Stimulated activated CD8-positive, alpha-beta memory T cell treated with anti-CD3 and anti-CD28 coated beads, Interleukin-7, amount 100 ng/mL, for 1 hour (primary cell): ENCODE data around the gene FKBP1C.
"Not testable (repeated sequence)": the region's sequence is repeated elsewhere in the genome, so short reads cannot be mapped to it uniquely, and the experiment has no call there.

Experiments used
- DNase-seq, 2 donors: peaks; one replicate each; pipeline ENCODE4 v3.0.0-alpha.2; 2020; ENCODE audit warnings: low read depth in 2 of 2

FKBP1C gene

DNA sequence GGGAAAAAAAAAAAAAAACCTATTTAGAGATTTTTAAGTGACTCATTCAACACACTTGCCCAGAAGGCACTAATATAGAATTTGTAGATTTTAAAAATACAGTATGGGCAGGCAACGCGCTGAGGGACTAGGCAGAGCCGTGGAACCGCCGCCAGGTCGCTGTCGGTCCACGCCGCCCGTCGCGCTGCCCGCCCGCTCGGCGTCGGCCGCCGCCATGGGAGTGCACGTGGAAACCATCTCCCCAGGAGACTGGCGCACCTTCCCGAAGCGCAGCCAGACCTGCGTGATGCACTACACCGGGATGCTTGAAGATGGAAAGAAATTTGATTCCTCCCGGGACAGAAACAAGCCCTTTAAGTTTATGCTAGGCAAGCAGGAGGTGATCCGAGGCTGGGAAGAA lies at the start of gene FKBP1C:
FKBP1C (plus strand) TSS at position 127 of the 400 bp plus-strand sequence.
- not testable (repeated sequence) for DNase-seq

DNA sequence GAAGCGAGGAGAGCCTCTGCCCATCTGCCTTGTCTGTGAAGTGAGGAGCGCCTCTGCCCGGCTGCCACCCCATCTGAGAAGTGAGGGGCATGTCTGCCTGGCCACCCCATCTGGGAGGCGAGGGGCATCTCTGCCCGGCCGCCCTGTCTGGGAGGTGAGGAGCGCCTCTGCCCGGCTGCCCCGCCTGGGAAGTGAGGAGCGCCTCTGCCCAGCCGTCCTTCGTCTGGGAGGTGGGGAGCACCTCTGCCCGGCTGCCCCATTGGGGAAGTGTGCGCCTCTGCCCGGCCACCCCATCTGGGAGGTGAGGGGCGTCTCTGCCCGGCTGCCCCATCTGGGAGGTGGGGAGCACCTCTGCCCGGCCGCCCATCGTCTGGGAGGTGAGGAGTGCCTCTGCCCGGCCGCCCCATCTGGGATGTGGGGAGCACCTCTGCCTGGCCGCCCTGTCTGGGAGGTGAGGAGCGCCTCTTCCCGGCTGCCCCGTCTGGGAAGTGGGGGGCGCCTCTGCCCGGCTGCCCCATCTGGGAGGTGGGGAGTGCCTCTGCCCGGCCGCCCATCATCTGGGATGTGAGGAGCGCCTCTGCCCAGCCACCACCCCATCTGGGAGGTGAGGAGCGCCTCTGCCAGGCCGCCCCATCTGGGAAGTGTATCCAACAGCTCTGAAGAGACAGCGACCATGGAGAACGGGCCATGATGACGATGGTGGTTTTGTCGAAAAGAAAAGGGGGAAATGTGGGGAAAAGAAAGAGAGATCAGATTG lies 47.0 kb upstream of the FKBP1C start:
- not testable (repeated sequence) for DNase-seq

DNA sequence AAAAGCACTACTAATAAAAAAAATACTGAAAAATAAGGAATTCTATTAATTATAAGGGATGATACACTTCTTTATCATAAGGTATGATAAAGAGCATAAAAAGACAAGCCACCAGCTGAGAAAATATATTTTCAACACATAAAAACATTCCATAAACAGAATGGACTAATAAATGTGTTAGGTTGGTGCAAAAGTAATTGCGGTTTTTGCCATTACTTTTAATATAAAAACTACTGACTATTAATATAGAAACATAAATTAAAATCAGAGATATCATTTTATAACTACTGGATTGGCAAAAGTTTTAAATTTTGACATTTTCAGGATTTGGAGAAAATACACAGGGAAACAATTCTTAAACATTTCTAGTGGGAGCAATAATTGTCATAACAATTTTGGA lies 37.1 kb upstream of the FKBP1C start:
- no peak for DNase-seq

DNA sequence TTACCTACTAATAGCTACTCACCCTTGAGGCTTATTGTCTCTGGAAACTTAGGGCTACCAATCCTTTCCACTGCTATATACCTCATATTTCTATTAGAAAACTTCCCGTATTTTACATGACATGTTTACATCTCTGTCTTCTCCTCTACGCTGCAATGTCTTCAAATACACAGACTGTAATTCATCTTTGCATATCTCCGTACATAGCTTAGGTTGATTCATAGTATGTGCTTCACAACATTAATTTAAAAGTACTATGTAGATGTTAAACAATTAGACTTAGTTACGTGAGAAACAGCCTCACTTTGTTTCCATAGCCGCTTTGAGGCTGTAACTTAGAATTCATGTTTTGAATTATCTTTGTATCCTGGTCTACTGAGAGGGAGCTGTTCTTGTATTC lies 35.1 kb upstream of the FKBP1C start:
- no peak for DNase-seq

DNA sequence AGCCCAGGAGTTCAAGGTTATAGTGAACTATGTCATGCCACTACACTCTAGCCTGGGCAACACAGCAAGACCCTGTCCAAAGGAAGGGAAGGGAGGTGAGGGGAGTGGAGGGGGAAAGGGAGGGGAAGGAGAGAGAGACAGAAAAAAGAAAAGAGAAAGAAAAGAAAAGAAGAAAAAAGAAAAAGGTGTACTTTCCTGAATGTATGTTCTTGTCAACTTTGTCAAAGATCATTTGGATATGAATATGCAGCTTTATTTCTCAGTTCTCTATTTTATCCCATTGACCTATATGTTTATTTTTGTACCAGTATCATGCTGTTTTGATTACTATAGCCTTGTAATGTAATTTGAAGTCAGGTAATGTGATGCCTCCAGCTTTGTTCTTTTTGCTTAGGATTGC lies 30.9 kb upstream of the FKBP1C start:
- no peak for DNase-seq

DNA sequence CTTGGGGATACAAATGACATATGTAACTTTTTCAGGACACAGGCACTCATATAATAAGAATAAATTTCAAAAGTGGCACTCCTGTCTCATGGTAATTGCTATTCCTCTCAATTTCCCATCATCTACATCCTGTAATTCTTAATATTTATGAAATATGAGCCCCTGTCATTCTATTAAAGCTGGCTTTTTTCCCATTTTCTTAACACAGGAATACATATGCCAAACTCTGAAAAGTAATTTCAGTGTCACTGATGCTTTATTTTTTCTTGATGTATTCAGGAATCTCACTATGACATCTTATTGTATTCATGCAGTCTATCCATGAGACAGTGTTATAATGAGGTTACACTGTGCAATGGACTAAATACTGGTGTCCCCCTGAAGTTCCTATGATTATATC lies 24.3 kb upstream of the FKBP1C start:
- DNase-seq: no peak

DNA sequence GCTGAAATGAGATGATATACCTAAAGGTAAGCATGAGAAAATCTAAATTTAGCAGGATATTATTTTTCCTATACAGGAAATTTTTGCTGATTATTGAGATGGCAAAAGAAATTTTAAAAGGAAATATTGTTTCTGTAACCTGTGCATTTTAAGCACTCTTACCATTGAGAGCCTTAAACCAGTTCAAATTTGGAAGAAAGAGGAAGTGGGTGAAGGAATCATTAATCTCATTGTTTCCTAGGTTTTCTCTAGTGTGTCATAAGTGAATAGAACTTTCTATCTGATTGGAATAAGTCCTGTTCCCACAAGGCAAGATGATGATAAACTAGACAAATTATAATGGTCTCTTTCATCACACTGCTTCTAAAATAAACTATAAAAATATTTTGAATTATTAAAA lies 22.4 kb upstream of the FKBP1C start:
- DNase-seq: no peak

DNA sequence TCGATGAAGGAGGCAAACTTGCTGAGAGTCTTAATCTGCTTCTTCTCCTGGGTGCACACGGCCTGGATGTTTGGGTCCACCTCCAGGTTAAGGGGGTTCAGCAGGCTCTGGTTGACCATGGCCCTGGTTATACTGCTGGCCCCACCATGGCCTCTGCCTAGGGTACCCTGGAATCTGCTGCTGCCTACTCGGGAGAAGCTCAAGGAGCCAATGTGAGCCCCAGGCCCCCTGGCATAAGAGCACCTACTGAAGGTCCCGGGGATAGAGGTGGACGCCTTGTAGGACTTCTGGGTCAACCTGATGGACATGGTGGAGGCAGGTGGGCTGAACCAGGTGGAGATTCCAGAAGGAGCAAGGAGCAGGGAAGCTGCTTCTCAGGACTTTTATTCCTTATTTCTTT lies 17.9 kb upstream of the FKBP1C start:
- no peak for DNase-seq

DNA sequence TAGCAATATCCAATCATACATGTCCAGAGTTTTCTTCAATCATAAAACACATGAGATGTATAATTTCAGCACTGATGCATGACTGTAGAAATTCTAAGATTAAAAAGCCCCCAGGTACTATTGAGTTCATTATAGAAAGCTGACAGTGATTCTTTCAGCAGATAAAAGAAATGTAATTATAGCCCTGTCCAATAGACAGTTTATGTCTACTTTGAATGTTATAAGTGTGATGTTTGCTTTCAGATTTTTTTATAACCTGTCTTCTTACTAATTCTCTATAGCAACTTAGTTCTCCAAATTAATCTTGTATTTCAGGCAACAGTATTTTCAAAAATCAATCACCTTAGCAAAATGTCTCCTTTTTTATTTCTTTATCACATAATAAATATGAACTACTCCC lies 13.5 kb upstream of the FKBP1C start:
- DNase-seq: no peak

DNA sequence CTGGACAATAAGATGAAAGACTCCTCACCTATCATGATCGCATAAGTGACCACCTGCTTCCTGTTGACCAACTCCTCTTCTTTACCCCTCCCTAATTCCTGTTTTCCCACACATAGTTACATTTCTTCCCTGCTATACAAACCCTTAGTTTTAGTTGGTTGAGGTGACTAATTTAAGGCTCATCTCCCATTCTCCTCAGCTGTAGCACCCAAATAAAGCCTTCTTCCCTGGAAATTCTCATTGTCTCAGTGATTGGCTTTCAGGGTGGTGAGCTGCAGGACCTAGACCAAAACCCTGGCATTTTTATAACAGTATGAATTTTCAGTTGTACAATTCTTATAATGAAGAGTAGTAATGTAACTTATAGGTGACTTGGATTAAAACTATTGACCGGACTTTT lies 2.1 kb downstream of the FKBP1C start:
- no peak for DNase-seq

DNA sequence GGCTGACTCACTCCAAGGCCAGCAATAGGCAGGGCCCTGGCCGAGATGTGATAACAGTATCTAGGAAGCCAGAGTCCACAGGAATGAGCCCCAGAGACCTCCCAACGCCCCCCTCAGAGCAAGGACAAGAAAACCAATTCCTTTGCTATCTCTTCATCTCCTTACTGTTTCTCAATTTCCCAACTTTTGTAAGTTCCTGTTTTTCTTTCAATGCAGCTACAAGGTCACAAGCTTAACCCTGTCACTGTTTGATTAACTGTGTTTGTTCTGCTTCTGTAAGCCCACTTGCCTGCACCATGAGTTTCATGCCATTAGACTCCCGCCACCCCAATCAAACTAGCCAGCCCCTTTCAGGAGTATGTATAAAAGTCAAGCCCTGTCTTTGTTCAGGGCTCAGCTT lies 3.5 kb downstream of the FKBP1C start:
- no peak for DNase-seq

DNA sequence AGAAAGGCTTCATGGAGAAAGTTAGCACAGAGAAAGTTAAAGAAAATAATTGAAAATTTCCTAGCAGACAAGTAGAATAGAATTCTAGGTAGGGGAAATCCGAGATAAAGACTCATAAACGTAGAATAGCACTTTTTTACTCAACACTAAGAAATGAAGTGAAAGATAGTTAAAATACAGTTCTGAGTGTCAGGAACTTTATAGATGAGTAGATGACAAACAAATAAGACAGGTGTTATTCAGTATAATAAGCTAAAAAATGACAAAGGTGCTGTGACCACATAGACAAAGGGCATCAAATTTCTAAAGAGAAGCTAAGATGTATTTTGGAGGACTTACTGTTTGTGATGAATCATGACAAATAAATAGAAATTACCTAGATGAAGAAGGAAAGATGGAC lies 12.9 kb downstream of the FKBP1C start:
- no peak for DNase-seq

DNA sequence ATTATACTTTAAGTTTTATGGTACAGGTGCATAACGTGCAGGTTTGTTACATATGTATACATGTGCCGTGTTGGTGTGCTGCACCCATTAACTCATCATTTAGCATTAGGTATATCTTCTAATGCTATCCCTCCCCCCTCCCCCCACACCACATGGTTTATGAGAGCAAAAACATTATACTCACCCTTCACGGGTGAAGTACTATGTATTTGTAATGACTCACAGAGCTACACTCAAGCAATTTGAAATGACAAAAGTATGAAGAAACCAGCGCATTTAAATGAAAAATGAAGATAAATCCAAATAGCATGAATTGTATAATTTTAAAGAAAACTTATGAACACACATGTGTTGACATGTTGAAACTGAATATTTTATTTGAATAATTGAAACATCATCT lies 14.7 kb downstream of the FKBP1C start:
- DNase-seq: not testable (repeated sequence)

DNA sequence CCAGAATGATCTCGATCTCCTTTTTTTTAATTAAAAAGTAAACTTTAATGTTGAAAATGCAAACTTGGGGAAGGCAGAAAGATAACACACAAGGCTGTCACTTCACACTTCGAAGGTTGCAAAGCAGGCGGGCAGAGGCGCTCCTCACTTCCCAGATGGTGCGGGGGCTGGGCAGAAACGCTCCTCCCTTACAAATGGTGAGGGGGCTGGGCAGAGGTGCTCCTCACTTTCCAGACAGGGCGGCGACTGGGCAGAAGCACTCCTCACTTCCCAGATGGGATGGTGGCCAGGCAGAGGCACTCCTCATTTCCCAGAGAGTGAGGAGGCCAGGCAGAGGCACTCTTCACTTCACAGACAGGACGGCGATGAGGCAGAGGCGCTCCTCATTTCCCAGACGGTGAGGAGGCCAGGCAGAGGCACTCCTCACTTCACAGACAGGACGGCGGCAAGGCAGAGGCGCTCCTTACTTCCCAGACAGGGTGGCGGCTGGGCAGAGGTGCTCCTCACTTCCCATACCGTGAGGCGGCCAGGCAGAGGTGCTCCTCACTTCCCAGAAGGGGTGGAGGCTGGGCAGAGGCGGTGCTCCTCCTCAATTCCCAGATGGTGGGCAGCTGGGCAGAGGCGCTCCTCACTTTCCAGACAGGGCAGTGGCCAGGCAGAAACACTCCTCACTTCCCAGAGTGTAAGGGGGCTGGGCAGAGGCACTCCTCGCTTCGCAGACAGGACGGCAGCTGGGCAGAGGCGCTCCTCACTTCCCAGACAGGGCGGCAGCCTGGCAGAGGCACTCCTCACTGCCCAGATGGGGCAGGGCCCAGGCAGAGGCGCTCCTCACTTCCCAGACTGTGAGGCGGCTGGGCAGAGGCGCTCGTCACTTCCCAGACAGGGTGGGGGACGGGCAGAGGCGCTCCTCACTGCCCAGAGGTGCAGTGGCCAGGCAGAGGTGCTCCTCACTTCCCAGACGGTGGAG lies 16.9 kb downstream of the FKBP1C start:
- DNase-seq: not testable (repeated sequence)

DNA sequence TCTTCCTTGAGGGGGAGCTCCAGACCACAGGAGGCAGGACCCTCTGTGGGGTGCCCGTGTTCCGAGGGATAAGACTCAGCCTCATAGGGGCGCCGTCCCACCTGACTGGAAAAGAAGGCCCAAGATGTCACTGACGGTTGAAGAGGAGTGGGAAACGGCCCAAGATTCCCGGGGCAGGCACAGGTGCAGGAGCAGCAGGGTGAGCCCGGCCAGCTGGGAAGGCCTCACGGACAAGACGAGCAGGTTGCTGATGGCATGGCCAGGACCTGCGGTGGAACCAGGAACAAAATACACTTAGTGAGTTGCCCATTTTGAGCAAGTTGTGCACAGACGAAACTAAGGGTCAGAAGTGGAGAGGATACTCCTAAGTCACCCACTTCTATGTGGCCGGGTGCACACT lies 18.8 kb downstream of the FKBP1C start:
- DNase-seq: not testable (repeated sequence)

DNA sequence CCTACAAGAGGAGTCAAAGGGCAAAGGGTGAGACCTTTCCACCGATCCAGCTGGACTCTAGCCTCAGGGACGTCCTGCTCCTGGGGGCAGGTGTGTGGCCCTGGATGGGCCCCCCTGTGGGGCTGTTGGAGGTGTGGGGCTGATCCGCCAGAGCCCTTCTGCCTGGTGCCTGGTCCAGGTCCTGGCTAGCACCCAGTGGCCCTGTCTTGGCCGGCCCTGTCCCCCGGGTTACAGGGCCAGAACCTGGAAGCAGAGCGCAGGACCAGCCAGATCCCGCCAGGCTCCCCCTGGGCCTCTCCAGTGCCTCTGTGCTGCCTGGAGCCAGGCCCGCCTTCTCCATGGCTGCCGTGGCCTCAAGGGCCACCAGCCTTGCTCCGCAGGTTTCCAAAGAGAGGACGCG lies 19.2 kb downstream of the FKBP1C start:
- DNase-seq: not testable (repeated sequence)

DNA sequence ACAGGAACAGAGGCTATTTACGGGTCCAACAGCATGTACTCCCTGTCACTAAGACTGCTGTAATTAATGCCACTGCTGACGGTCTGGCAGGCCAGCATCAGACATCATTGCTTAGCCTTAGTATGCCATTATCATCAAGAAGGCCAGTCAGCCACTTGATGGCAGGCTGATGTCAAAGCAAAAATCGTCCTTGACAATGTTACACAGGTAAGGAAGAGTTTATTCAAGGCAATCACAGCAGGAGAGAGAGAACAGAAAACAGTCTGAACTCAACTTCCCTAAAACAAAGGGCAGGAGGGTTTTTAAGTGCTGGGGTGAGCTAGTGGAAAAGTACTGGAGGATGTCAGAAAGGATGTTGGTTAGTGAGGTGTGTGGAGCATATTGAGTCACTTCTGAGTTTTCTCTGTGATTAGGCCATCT lies 25.1 kb downstream of the FKBP1C start:
- no peak for DNase-seq

DNA sequence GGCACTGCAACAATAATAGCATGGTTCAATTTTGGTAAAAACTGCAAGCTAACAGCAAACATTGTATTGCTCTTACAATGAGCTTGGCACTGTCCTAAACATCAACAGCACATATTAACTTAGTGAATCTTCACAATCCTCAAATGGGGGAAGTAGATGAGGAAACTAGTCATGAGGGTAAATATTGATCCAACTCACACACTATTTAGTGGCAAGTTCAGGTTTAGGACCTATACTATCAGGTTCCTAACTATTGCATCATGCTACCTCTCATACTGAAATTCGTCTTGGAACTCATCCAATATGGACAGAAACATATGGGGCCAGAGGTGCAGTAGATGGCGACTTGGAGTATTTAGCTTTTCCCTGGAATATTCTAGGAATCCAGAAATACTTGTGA lies 34.2 kb downstream of the FKBP1C start:
- DNase-seq: no peak

DNA sequence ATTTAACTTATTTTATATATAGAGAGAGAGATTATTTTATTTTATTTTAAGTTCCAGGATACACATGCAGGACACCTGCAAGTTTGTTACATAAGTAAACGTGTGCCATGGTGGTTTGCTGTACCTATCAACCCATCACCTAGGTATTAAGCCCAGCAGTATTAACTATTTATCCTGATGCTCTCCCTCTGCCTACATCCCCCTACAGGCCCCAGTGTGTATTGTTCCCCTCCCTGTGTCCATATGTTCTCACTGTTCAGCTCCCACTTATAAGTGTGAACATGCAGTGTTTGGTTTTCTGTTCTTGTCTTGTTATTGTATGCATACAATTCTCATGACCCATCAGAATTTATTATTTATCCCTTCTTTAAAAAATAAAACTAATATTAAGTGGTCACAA lies 34.6 kb downstream of the FKBP1C start:
- no peak for DNase-seq

DNA sequence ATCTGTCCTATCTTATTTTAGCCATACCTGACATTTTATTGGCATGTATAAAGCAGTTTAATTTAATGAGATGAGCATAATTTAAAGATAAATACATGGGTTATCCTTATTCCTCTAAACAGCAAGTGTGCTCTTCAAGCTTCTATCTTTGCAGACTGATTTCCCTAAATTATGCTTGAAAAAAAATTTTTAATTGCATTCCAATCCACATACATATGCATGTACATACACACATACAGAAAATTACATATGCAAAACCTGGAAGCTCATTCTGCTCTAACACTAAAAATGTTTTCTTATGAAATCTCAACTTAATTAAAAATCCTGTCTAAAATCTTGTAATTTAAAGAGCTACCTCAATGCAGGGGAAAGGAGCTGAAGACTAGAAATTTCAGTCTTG lies 35.3 kb downstream of the FKBP1C start:
- no peak for DNase-seq

DNA sequence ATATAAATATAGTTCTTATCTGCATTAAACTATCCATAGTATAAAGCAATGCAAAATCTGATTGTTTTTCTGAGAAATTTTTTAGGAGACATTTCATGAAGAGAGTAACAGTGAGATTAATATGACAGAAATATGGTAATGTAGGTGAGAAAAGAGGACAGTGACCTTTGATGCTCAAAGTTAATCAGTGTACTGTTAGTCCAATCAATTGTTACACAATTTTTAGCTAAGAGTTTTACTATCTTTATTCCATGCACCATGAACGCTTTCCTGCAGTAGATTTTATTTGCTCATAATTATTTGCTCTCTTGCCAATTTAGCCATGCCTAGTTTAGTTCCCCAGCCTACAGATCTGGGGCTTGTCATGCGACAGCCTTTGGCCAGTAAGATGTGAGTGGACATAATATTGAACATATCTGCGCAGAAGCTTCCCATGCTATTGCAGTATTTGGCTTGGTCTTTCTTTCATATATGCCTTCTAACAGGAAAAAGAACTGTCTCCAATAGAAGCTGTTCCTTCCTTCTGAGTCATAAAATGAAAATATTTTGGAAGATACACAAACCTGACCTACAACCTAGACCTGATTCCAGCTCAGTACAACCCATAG lies 38.7 kb downstream of the FKBP1C start:
- DNase-seq: no peak

DNA sequence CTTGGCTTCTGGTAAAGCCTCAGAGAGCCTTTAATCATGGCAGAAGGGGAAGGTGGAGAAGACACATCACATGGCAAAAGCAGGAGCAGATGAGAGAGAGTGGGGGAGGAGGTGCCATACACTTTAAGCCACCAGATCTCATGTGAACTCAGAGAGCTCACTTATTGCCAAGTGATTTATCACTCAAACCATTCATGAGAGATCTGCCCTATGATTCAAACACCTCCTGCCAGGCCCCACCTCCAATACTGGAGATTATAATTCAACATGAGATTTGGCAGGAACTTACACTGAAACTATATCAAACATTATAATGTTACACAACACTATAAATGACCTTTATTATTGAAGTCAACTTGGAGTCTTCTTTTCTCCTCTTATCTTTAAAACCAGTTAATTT lies 47.9 kb downstream of the FKBP1C start:
- no peak for DNase-seq

DNA sequence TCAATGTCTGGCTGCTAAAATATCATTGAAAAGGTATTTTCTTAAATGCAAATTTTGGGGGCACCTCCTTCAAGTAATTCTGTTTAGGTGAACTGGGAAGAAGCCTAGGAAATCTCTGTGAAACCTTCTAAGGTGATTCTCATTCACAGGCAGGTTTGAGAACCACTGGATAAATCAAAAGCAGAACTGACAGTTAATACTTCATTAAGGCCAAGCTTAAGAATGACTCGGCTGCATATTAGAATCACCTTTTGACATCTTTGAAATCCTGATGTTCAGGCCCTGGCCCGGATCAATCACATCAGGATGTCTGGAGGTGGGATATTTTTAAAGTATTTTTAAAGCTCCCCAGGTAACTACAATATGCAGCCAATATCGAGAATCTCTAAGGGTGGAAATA lies 50.6 kb downstream of the FKBP1C start:
- no peak for DNase-seq
